ENCODE measurements around the gene PI4K2A. TPM values are rescaled to one million over a fixed set of nuclear protein-coding genes. Genes with fewer than 3 reads are reported as not detected.

The PI4K2A gene
- total RNA-seq, 4 donors from 2014 or later = 11.6 to 23.5 (median 19.4) TPM

DNA sequence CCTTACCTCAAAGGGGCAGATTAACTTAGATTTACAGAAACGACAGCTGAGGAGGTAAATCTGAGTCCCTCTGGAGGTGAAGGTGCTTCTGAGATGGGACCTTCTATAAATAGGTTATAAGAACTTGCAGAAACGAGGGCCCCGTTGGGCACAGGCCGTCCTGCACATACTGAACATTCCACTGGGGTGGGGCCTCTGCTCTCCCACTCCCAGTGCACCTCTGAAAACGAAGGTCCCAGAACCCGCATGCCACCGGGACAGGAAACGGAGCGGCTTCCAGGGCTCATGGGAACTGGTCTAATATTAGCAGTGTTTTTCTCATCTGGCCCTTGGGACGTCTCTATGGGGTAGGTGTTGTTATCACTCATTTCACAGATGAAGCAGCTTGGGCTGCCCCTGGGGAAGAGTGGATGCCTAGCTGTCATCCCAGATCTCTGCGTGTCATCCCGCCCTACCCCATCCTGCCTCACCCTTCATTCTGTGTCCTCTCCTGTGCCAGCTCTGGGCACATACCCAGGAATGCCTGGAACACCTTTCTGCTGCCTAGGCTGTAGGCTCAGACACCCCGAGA, 31.4 kb upstream of the PI4K2A start:
- H3K9me3 ChIP-seq = no peaks in the 10 kb centered on the region
- H3K4me3 ChIP-seq = no peak overlapping the region
- H3K4me1 ChIP-seq = no peaks in the 10 kb centered on the region
- no peak for TF ChIP-seq POLR2A (IDR thresholded peaks at IDR 0.05)
- TF ChIP-seq, protein P1, sequence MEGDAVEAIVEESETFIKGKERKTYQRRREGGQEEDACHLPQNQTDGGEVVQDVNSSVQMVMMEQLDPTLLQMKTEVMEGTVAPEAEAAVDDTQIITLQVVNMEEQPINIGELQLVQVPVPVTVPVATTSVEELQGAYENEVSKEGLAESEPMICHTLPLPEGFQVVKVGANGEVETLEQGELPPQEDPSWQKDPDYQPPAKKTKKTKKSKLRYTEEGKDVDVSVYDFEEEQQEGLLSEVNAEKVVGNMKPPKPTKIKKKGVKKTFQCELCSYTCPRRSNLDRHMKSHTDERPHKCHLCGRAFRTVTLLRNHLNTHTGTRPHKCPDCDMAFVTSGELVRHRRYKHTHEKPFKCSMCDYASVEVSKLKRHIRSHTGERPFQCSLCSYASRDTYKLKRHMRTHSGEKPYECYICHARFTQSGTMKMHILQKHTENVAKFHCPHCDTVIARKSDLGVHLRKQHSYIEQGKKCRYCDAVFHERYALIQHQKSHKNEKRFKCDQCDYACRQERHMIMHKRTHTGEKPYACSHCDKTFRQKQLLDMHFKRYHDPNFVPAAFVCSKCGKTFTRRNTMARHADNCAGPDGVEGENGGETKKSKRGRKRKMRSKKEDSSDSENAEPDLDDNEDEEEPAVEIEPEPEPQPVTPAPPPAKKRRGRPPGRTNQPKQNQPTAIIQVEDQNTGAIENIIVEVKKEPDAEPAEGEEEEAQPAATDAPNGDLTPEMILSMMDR (IDR thresholded peaks at IDR 0.05) = no peak
- H3K36me3 ChIP-seq = no peaks in the 10 kb centered on the region
- H3K27me3 ChIP-seq = no peaks in the 10 kb centered on the region
- no peak overlapping the region for H3K27ac ChIP-seq
- no peak for DNase-seq

GRCh38 chr10:97611473-97611872, 29.0 kb upstream of the PI4K2A start:
- Histone ChIP-seq H3K9me3 (no peaks in the 10 kb centered on the region), H3K4me1 (no peaks in the 10 kb centered on the region), H3K27ac (no peak overlapping the region), H3K27me3 (no peaks in the 10 kb centered on the region), H3K4me3 (no peak overlapping the region), H3K36me3 (no peaks in the 10 kb centered on the region)
- no peak for DNase-seq
- TF ChIP-seq POLR2A (IDR thresholded peaks at IDR 0.05) = no peak
- TF ChIP-seq, protein P1 (IDR thresholded peaks at IDR 0.05) = no peak

GRCh38 chr10:97612386-97612785, 28.1 kb upstream of the PI4K2A start:
- H3K27ac ChIP-seq = no peak overlapping the region
- TF ChIP-seq POLR2A (IDR thresholded peaks at IDR 0.05) = no peak
- TF ChIP-seq, protein P1 (IDR thresholded peaks at IDR 0.05) = peak in 4 of 6 experiments; percentile 4 to 64 (median 58)
- no peak overlapping the region for H3K4me3 ChIP-seq
- no peak for DNase-seq
- H3K4me1 ChIP-seq = no peaks in the 10 kb centered on the region
- no peaks in the 10 kb centered on the region for H3K9me3 ChIP-seq
- no peaks in the 10 kb centered on the region for H3K36me3 ChIP-seq
- H3K27me3 ChIP-seq = no peaks in the 10 kb centered on the region

- Histone ChIP-seq H3K9me3 (no peaks in the 10 kb centered on the region), H3K36me3 (no peaks in the 10 kb centered on the region), H3K27ac (no peak overlapping the region), H3K27me3 (no peaks in the 10 kb centered on the region), H3K4me1 (no peaks in the 10 kb centered on the region), H3K4me3 (no peak overlapping the region)
- no peak for DNase-seq
- no peak for TF ChIP-seq POLR2A (IDR thresholded peaks at IDR 0.05)
- TF ChIP-seq, protein P1 (IDR thresholded peaks at IDR 0.05) = no peak
Observed at GRCh38 chr10:97618285-97618684, 22.2 kb upstream of the PI4K2A start.

DNA sequence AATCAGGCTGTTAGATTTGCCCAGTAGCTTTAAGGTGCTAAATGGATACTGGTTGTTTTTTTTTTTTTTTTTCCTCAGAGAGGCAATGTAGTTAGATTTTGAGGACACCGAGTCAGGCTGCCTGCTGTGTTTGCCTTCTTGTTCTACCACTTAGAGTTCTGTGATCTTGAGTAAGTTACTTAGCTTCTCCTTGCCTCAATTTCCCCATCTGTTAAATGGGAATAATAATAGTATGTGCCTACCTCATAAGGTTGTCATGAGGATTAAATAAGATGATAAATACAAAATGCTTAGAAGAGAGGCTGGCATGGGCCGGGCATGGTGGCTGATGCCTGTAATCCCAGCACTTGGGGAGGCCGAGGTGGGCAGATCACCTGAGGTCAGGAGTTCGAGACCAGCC, 21.7 kb upstream of the PI4K2A start:
- Histone ChIP-seq H3K36me3 (no peaks in the 10 kb centered on the region), H3K9me3 (no peaks in the 10 kb centered on the region), H3K4me1 (no peaks in the 10 kb centered on the region), H3K27me3 (no peaks in the 10 kb centered on the region), H3K27ac (no peak overlapping the region), H3K4me3 (no peak overlapping the region)
- no peak for DNase-seq
- TF ChIP-seq, protein P1 (IDR thresholded peaks at IDR 0.05) = no peak
- TF ChIP-seq POLR2A (IDR thresholded peaks at IDR 0.05) = no peak

GRCh38 chr10:97623277-97623676, 17.2 kb upstream of the PI4K2A start:
- TF ChIP-seq POLR2A (IDR thresholded peaks at IDR 0.05) = no peak
- TF ChIP-seq, protein P1 (IDR thresholded peaks at IDR 0.05) = no peak
- Histone ChIP-seq H3K36me3 (no peaks in the 10 kb centered on the region), H3K27ac (no peak overlapping the region), H3K27me3 (no peaks in the 10 kb centered on the region), H3K9me3 (no peaks in the 10 kb centered on the region), H3K4me1 (no peaks in the 10 kb centered on the region), H3K4me3 (no peak overlapping the region)
- DNase-seq = no peak
